Common myeloid progenitor, CD34-positive (primary cell): ENCODE results near the gene P2RX1.

ENCODE experiments used
- CTCF ChIA-PET: fragments of 350-600 bp; sonication (Branson Sonifier 250); formaldehyde crosslinking; loops from one replicate; lab custom pipeline; 2021; ENCODE audit warnings: antibody characterized with exemption; lab: Charles Lee
- POLR2A ChIA-PET: fragments of 350-600 bp; sonication (Branson Sonifier 250); formaldehyde crosslinking; loops from one replicate; lab custom pipeline; 2021; ENCODE audit warnings: antibody characterized with exemption; lab: Charles Lee
- DNase-seq, 3 donors: peaks; one replicate each; pipeline versions ENCODE4 v3.0.0 to v3.0.0-alpha.2; 2013
- H3K27ac ChIP-seq, 2 experiments: 1 replicate in 1 of 2; 2 replicates in 1 of 2; pipeline ENCODE4 v1.7.0; 2013; ENCODE audit warnings: inconsistent platforms in 2 of 2, low read length in 2 of 2, mild to moderate bottlenecking in 2 of 2, low read depth in 1 of 2, moderate library complexity in 1 of 2; ENCODE audit not compliant: severe bottlenecking in 2 of 2, insufficient read depth in 1 of 2, poor library complexity in 1 of 2
- H3K27me3 ChIP-seq, 5 experiments: replicated peaks in 2 of 5; 1 replicate in 3 of 5; 2 replicates in 2 of 5; pipeline versions ENCODE4 v1.6.1 to v1.7.0; 2013; ENCODE audit warnings: low read length in 4 of 5, mild to moderate bottlenecking in 2 of 5, moderate library complexity in 2 of 5, inconsistent platforms in 1 of 5; ENCODE audit not compliant: insufficient read depth in 5 of 5, control insufficient read depth in 4 of 5
- H3K36me3 ChIP-seq, 4 experiments: 1 replicate in 2 of 4; 2 replicates in 2 of 4; pipeline versions ENCODE4 v1.6.1 to v1.7.0; 2013; ENCODE audit warnings: low read length in 3 of 4, control low read depth in 1 of 4, mild to moderate bottlenecking in 1 of 4; ENCODE audit not compliant: control insufficient read depth in 4 of 4, insufficient read depth in 4 of 4
- H3K4me1 ChIP-seq, 4 experiments: 1 replicate in 3 of 4; 2 replicates in 1 of 4; pipeline versions ENCODE4 v1.6.1 to v1.7.1; 2013; ENCODE audit warnings: low read length in 3 of 4, mild to moderate bottlenecking in 3 of 4, control low read depth in 1 of 4, inconsistent platforms in 1 of 4, moderate library complexity in 1 of 4; ENCODE audit not compliant: control insufficient read depth in 4 of 4, insufficient read depth in 4 of 4; ENCODE audit errors: control extremely low read depth in 1 of 4
- H3K4me3 ChIP-seq, 7 experiments: 1 replicate in 4 of 7; 2 replicates in 3 of 7; pipeline versions ENCODE4 v1.5.1 to v1.7.0; 2013; ENCODE audit warnings: mild to moderate bottlenecking in 7 of 7, low read length in 6 of 7, moderate library complexity in 6 of 7, inconsistent platforms in 2 of 7, low read depth in 2 of 7, control low read depth in 1 of 7; ENCODE audit not compliant: insufficient read depth in 4 of 7, control insufficient read depth in 1 of 7; ENCODE audit errors: extremely low read depth in 1 of 7
- H3K9me3 ChIP-seq, 5 experiments: 1 replicate in 4 of 5; 2 replicates in 1 of 5; pipeline versions ENCODE4 v1.6.1 to v1.7.1; 2013; ENCODE audit warnings: low read length in 4 of 5, mild to moderate bottlenecking in 2 of 5, inconsistent platforms in 1 of 5, low read depth in 1 of 5, moderate library complexity in 1 of 5; ENCODE audit not compliant: control insufficient read depth in 4 of 5, insufficient read depth in 2 of 5; ENCODE audit errors: control extremely low read depth in 1 of 5
- WGBS: methylation state at CpG from one replicate; pipeline ENCODE4 v1.1.5; 2013; ENCODE audit not compliant: insufficient coverage; 5-methylcytosine and 5-hydroxymethylcytosine counted together

P2RX1 gene

DNA sequence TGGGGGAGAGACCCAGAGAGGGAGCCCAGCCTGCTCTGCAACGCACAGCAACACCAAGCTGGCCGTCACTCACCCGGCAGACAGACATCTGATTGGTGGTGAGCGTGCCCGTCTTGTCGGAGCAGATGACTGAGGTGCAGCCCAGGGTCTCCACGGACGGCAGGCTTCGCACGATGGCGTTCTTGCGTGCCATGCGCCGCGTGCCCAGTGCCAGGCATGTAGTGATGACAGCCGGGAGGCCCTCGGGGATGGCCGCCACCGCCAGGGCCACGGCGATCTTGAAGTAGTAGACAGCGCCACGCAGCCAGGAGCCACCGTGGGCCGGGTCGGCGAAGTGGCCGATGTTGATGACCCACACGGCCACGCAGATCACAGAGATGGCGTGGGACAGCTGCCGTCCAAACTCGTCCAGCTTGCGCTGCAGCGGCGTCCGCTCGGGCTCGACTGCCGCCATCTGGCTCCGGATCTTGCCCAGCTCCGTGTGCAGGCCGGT lies 31.1 kb upstream of the P2RX1 start:
- ChIA-PET CTCF (interaction anchor here (0.9 to 3.2 kb wide), 6 partner anchors 11 to 59 kb away, joined by 3 to 15 read pairs (median 4); no protein-coding TSS in a partner anchor), POLR2A (interaction anchor here (1.9 kb wide), 1 partner anchor 17 kb away, joined by 6 read pairs; the partner anchor contains the start of gene ATP2A3)
- peaks cover 0 to 2% (median 0%) of the 10 kb centered on the region in 5 experiments for H3K9me3 ChIP-seq
- no peak for DNase-seq
- H3K27me3 ChIP-seq, result no peaks in the 10 kb centered on the region
- no peak overlapping the region for H3K4me3 ChIP-seq
- H3K36me3 ChIP-seq, result peaks cover 20 to 86% (median 69%) of the 10 kb centered on the region in 4 experiments
- no peak overlapping the region for H3K27ac ChIP-seq
- no peaks in the 10 kb centered on the region for H3K4me1 ChIP-seq
- 98% methylated on average over 43 of the region's 43 CpGs for WGBS

DNA sequence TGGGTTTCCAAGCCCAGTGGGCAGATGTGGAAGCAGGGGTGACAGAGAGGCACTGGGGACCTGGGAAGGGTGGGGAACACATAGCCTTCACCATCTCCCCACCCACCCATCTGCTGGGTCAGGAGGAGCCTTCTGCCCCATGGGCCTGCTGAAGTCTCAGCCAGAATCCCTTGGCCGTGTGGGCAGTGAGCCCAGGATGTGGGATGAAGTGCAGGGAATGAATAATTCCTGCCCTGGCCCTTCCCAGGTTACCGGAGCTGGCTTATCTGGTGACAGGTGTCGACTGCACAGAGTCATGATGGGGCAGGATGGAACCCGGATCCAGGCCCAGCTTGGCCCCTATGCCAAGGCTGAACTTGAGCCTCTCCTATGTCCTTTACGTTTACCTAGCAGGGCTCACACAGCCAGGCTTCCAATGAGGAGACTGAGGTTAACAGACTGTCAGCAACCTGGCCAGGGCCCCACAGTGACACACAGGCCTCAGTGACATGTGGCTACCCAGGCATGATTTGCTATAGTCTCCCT lies 30.5 kb upstream of the P2RX1 start:
- Histone ChIP-seq H3K36me3 (peaks cover 20 to 87% (median 74%) of the 10 kb centered on the region in 4 experiments), H3K4me1 (no peaks in the 10 kb centered on the region), H3K9me3 (peaks cover 0 to 2% (median 0%) of the 10 kb centered on the region in 5 experiments), H3K27ac (peak overlapping the region in 1 of 2 experiments; percentile 10), H3K4me3 (no peak overlapping the region), H3K27me3 (no peaks in the 10 kb centered on the region)
- POLR2A ChIA-PET, result interaction anchor here (1.9 kb wide), 1 partner anchor 18 kb away, joined by 6 read pairs; the partner anchor contains the start of gene ATP2A3
- 100% methylated on average over 3 of the region's 5 CpGs for WGBS
- DNase-seq, result no peak
- CTCF ChIA-PET, result interaction anchor here (1.0 to 3.2 kb wide), 6 partner anchors 15 to 60 kb away, joined by 3 to 15 read pairs (median 4); no protein-coding TSS in a partner anchor

DNA sequence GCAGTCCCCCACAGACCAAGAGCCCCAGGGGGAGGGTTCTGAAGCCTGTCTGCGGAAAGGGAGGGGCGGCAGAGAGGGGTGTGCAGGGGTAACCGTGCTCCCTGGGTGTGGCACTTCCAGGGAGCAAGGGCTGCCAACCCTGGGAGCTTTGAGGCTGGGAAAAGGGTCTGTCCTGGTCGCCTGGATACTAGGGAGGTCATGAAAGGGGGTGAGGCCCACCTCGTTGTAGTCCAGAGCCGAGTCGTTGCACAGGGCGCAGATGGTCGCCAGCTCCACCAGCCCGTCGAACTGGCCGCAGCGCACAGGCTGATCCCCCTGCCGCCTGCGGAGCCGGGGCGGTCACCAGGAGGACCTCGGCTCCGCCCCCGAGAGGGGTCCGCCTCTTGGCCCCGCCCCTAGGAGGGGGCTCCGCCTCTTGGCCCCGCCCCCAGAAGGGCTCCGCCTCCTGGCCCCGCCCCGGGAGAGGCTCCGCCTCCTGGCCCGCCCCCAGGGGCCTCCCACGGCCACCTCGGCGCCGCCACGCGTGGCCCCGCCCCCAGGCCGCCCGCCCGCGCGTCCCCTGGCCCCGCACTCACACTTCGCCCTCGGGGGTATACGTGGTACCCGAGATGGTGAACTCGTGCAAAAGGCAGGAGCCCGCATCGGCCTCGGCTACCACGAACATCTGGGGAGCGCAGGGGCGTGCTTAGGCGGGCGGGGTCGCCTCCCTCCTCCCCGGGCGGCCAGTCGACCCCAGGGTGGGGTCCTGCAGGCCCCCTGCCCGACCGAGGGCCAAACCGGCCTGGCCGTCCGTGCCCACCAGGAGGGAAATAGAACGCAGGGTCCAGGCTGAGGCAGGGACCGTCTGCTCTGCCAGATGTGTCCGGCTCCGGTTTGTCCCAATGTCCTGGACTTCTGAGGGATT lies 28.5 kb upstream of the P2RX1 start:
- ChIA-PET CTCF (interaction anchor here (1.3 to 2.2 kb wide), 3 partner anchors 28 to 62 kb away, joined by 4 to 6 read pairs (median 5); no protein-coding TSS in a partner anchor), POLR2A (interaction anchor here (1.1 kb wide), 1 partner anchor 23 kb away, joined by 3 read pairs; no protein-coding TSS in a partner anchor)
- Histone ChIP-seq H3K9me3 (peaks cover 0 to 2% (median 0%) of the 10 kb centered on the region in 5 experiments), H3K36me3 (peaks cover 23 to 93% (median 79%) of the 10 kb centered on the region in 4 experiments), H3K27ac (no peak overlapping the region), H3K4me1 (no peaks in the 10 kb centered on the region), H3K27me3 (no peaks in the 10 kb centered on the region), H3K4me3 (no peak overlapping the region)
- no peak for DNase-seq
- 95% methylated on average over 59 of the region's 68 CpGs for WGBS

DNA sequence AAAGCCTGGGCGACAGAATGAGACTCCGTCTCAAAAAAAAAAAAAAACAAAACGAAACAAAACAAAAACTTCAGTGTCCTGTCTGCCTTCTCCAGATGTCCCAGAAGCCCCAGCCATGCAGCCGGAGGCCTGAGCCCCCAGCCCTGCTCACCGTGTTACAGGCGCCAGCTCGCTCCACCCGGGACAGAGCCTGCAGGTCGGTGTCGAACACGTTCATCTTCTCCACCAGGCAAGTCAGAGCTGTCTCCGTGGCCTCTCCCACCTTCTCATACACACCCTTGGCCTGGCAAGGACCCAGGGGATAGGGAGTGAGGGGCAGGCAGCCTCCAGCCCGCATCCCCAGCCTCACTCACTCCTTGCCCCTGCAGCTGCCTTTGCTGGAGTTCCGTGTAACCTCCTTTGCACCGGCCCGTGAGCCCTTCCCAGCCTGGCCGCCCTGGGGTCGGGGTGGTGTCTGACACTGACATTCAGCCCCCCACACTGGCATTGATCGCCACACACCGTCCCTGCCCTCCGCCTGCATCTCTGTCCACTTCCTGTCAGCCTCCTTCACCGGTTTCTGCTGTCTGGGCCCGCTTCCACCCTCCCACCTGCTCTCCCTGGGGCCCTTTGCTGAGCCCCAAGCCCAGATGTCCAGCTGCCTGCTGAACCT lies 27.1 kb upstream of the P2RX1 start:
- no peaks in the 10 kb centered on the region for H3K4me1 ChIP-seq
- ChIA-PET CTCF (interaction anchor here (1.1 kb wide), 1 partner anchor 27 kb away, joined by 3 read pairs; the partner anchor contains the start of gene P2RX1), POLR2A (no interaction called here)
- H3K27me3 ChIP-seq, result no peaks in the 10 kb centered on the region
- no peak overlapping the region for H3K4me3 ChIP-seq
- no peak overlapping the region for H3K27ac ChIP-seq
- WGBS, result 96% methylated on average over 16 of the region's 23 CpGs
- H3K36me3 ChIP-seq, result peaks cover 23 to 92% (median 75%) of the 10 kb centered on the region in 4 experiments
- DNase-seq, result no peak
- peaks cover 0 to 2% (median 0%) of the 10 kb centered on the region in 5 experiments for H3K9me3 ChIP-seq

DNA sequence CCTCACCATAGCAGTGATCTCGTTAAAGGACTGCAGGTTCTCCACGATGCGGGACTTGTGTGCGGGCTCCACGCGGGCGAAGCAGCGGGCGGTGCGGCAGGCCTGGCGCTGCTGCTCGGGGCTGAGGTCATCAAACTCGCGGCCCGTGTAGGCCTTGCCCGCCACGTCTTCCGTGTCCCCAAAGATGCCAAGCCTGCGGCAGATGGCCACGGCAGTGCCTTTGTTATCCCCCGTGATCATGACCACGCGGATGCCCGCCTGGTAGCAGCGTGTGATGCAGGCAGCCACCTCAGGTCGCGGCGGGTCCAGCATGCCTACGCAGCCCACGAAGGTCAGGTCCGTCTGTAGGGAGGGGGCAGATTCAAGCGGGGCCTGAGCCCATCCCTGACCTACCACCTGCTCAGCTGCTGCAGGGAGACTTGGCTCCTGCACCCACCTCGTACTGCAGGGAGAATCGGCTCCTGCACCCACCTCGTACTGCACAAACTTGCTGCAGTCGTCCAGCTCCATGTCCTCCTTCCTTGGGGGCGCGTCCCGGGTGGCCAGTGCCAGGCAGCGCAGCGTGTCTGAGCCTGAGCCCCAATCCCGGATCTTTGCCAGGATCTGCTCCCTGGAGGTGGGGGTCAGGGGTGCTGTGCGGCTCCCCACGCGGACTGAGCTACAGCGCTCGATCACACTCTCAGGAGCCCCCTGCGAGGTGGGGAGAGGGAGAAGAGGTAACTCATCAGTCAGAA lies 24.9 kb upstream of the P2RX1 start:
- DNase-seq, result no peak
- no peak overlapping the region for H3K27ac ChIP-seq
- 98% methylated on average over 40 of the region's 48 CpGs for WGBS
- no peak overlapping the region for H3K4me3 ChIP-seq
- H3K4me1 ChIP-seq, result no peaks in the 10 kb centered on the region
- H3K36me3 ChIP-seq, result peaks cover 28 to 94% (median 76%) of the 10 kb centered on the region in 4 experiments
- H3K9me3 ChIP-seq, result peaks cover 0 to 2% (median 0%) of the 10 kb centered on the region in 5 experiments
- H3K27me3 ChIP-seq, result no peaks in the 10 kb centered on the region
- CTCF ChIA-PET, result interaction anchor here (0.9 kb wide), 1 partner anchor 77 kb away, joined by 3 read pairs; no protein-coding TSS in a partner anchor
- POLR2A ChIA-PET, result no interaction called here

DNA sequence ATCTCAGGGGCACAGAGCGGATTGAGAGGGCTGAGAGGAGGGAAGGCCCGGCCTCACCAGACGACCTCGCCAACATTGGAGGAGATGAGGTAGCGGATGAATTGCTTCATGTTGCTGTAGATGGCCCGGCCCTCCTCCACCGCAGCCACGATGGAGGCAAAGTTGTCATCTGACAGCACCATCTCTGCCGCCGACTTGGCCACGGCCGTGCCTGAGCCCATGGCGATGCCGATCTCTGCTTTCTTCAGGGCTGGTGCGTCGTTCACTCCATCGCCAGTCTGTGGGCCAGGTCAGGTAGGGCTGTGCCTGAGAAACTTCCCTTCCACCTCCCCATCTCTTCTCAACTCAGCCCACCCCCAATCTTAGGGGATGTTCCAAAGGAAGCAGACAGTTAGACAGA lies 21.1 kb upstream of the P2RX1 start:
- POLR2A ChIA-PET, result no interaction called here
- Histone ChIP-seq H3K27me3 (no peaks in the 10 kb centered on the region), H3K4me3 (no peak overlapping the region), H3K4me1 (peaks cover 0 to 5% (median 0%) of the 10 kb centered on the region in 4 experiments), H3K36me3 (peaks cover 15 to 82% (median 64%) of the 10 kb centered on the region in 4 experiments), H3K9me3 (no peaks in the 10 kb centered on the region), H3K27ac (no peak overlapping the region)
- WGBS, result 98% methylated on average over 16 of the region's 17 CpGs
- no peak for DNase-seq
- CTCF ChIA-PET, result no interaction called here
